ENCODE results near the gene CBY2. TPM values are rescaled to one million over a fixed set of nuclear protein-coding genes. Genes with fewer than 3 reads are reported as not detected.

The CBY2 gene
- total and polyA plus RNA-seq, 2 donors from 2014 or later: 0.22 TPM; not detected in 1

GRCh38 chr13:45713721-45714120 is 11.6 kb downstream of the CBY2 start:
- FAIRE-seq (no peak), DNase-seq (peak in 1 of 5 donors; percentile 56)
- Histone ChIP-seq H3K4me1 (ENCODE audit: control insufficient read depth in 2 of 3, insufficient read depth in 2 of 3, low read depth in 1 of 3, low read length in 3 of 3) (peaks cover 0 to 8% (median 8%) of the 10 kb centered on the region in 3 donors), H3K9me3 (ENCODE audit: control insufficient read depth in 2 of 3, insufficient read depth in 1 of 3, low read length in 3 of 3) (no peaks in the 10 kb centered on the region), H3K36me3 (ENCODE audit: control insufficient read depth in 2 of 3, insufficient read depth in 3 of 3, low read length in 3 of 3) (no peaks in the 10 kb centered on the region), H3K4me3 (ENCODE audit: low read length in 3 of 3) (no peak overlapping the region), H3K27me3 (ENCODE audit: control insufficient read depth, insufficient read depth, low read length) (no peaks in the 10 kb centered on the region), H3K27ac (ENCODE audit: low read depth in 2 of 2, low read length in 2 of 2) (no peak overlapping the region), H3K9ac (ENCODE audit: low read length in 3 of 3) (no peak overlapping the region)
- no peak for TF ChIP-seq CTCF (IDR thresholded peaks at IDR 0.05; ENCODE audit: borderline replicate concordance, extremely low read depth, insufficient read depth)
- intact Hi-C loops (cut with DNase I): no loop called here

- no peaks in the 10 kb centered on the region for H3K27me3 ChIP-seq (ENCODE audit: control insufficient read depth, insufficient read depth, low read length)
- intact Hi-C loops (cut with DNase I): no loop called here
- DNase-seq: peak in 1 of 5 donors; percentile 61
- FAIRE-seq: no peak
- no peak overlapping the region for H3K27ac ChIP-seq (ENCODE audit: low read depth in 2 of 2, low read length in 2 of 2)
- no peak overlapping the region for H3K9ac ChIP-seq (ENCODE audit: low read length in 3 of 3)
- no peaks in the 10 kb centered on the region for H3K9me3 ChIP-seq (ENCODE audit: control insufficient read depth in 2 of 3, insufficient read depth in 1 of 3, low read length in 3 of 3)
- H3K4me1 ChIP-seq (ENCODE audit: control insufficient read depth in 2 of 3, insufficient read depth in 2 of 3, low read depth in 1 of 3, low read length in 3 of 3): peaks cover 0 to 8% (median 8%) of the 10 kb centered on the region in 3 donors
- no peak for TF ChIP-seq CTCF (IDR thresholded peaks at IDR 0.05; ENCODE audit: borderline replicate concordance, extremely low read depth, insufficient read depth)
- no peaks in the 10 kb centered on the region for H3K36me3 ChIP-seq (ENCODE audit: control insufficient read depth in 2 of 3, insufficient read depth in 3 of 3, low read length in 3 of 3)
- no peak overlapping the region for H3K4me3 ChIP-seq (ENCODE audit: low read length in 3 of 3)
Measured at GRCh38 chr13:45714170-45714569, 12.1 kb downstream of the CBY2 start.

GRCh38 chr13:45715351-45715750 is 13.2 kb downstream of the CBY2 start:
- Histone ChIP-seq H3K4me1 (ENCODE audit: control insufficient read depth in 2 of 3, insufficient read depth in 2 of 3, low read depth in 1 of 3, low read length in 3 of 3) (peaks cover 0 to 8% (median 8%) of the 10 kb centered on the region in 3 donors), H3K9me3 (ENCODE audit: control insufficient read depth in 2 of 3, insufficient read depth in 1 of 3, low read length in 3 of 3) (no peaks in the 10 kb centered on the region), H3K9ac (ENCODE audit: low read length in 3 of 3) (no peak overlapping the region), H3K27ac (ENCODE audit: low read depth in 2 of 2, low read length in 2 of 2) (no peak overlapping the region), H3K27me3 (ENCODE audit: control insufficient read depth, insufficient read depth, low read length) (no peaks in the 10 kb centered on the region), H3K36me3 (ENCODE audit: control insufficient read depth in 2 of 3, insufficient read depth in 3 of 3, low read length in 3 of 3) (no peaks in the 10 kb centered on the region), H3K4me3 (ENCODE audit: low read length in 3 of 3) (no peak overlapping the region)
- no peak for TF ChIP-seq CTCF (IDR thresholded peaks at IDR 0.05; ENCODE audit: borderline replicate concordance, extremely low read depth, insufficient read depth)
- intact Hi-C loops (cut with DNase I): no loop called here
- no peak for FAIRE-seq
- DNase-seq: no peak

GRCh38 chr13:45717349-45717748 is 15.2 kb downstream of the CBY2 start:
- DNase-seq: peak in 2 of 5 donors; percentile 60 to 82
- Histone ChIP-seq H3K27me3 (ENCODE audit: control insufficient read depth, insufficient read depth, low read length) (no peaks in the 10 kb centered on the region), H3K27ac (ENCODE audit: low read depth in 2 of 2, low read length in 2 of 2) (no peak overlapping the region), H3K4me1 (ENCODE audit: control insufficient read depth in 2 of 3, insufficient read depth in 2 of 3, low read depth in 1 of 3, low read length in 3 of 3) (peaks cover 0 to 8% (median 8%) of the 10 kb centered on the region in 3 donors), H3K36me3 (ENCODE audit: control insufficient read depth in 2 of 3, insufficient read depth in 3 of 3, low read length in 3 of 3) (no peaks in the 10 kb centered on the region), H3K9me3 (ENCODE audit: control insufficient read depth in 2 of 3, insufficient read depth in 1 of 3, low read length in 3 of 3) (no peaks in the 10 kb centered on the region), H3K9ac (ENCODE audit: low read length in 3 of 3) (no peak overlapping the region), H3K4me3 (ENCODE audit: low read length in 3 of 3) (no peak overlapping the region)
- intact Hi-C loops (cut with DNase I): no loop called here
- TF ChIP-seq CTCF (IDR thresholded peaks at IDR 0.05; ENCODE audit: borderline replicate concordance, extremely low read depth, insufficient read depth): no peak
- no peak for FAIRE-seq

All from kidney (tissue), 14 donors.